Left ventricle myocardium superior (tissue), 1 donor: ENCODE data around the gene KCTD11. TPM values are rescaled to one million over a fixed set of nuclear protein-coding genes. Genes with fewer than 3 reads are reported as not detected.
A peak's percentile ranks its signal among the peaks of the same experiment; 100 is the strongest.
"Not testable (repeated sequence)": the region's sequence is repeated elsewhere in the genome, so short reads cannot be mapped to it uniquely, and the experiment has no call there.

Experiments used
- ATAC-seq: fragments of 200-7000 bp; cut with Tn5 transposase; one replicate; pipeline ENCODE4 v1.9.1; 2020; ENCODE audit warnings: mild to moderate bottlenecking, moderate library complexity
- DNase-seq: peaks from one replicate; pipeline ENCODE4 v3.0.0-alpha.2; 2020
- intact Hi-C: fragments of 100-400 bp; cut with micrococcal nuclease; formaldehyde crosslinking; loops from one replicate; pipeline ENCODE4 v1.11.0; 2022
- total RNA-seq: library from RNA; stranded (reverse); fragmentation: NEBNext Ultra II Directional; extraction: Animal tissue kit (Norgen Biotek cat#: 25700); gene quantifications from one replicate; pipeline ENCODE4 v1.2.1, GENCODE V29; 2021
- donor health status: DM: no; HTN: yes; CAD: no; lungs with severe emphysema.

The KCTD11 gene
- total RNA-seq, 1 donor from 2014 or later, result 3.6 TPM

- ATAC-seq, result peak; percentile 58
- peak; percentile 58 for DNase-seq
- intact Hi-C loops, result no loop called here
Measured at GRCh38 chr17:7336240-7337175, 15.5 kb upstream of the KCTD11 start, which contains the start of gene ACAP1. TSS of gene ACAP1 (plus strand) at chr17:7336529. CDS start at chr17:7336735, 206 bp downstream.

- DNase-seq, ATAC-seq, intact Hi-C loops: not testable (repeated sequence)
Measured at GRCh38 chr17:7337600-7337999, 14.4 kb upstream of the KCTD11 start.

- intact Hi-C loops, result no loop called here
- ATAC-seq (no peak), DNase-seq (no peak)
Measured at GRCh38 chr17:7340179-7340578, 11.8 kb upstream of the KCTD11 start.

DNA sequence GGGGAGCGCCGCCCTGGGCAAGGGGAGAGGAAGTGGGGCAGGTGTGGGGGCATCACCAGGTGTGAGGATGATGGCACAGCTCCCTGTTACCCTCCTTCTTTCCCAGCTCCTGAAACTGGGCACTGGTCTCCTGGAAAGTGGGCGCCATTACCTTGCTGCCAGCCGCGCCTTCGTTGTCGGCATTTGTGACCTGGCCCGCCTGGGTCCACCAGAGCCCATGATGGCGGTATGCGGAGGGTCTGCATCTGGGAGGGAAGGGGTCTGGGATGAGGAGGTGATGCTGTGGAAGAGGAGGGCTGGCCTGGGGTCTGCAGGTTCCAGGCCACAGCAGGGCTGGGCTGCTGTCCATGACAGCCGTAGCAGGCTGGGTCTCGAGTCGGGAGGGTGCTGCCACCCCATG is 10.1 kb upstream of the KCTD11 start:
- no peak for ATAC-seq
- intact Hi-C loops, result no loop called here
- DNase-seq, result no peak

GRCh38 chr17:7343250-7343649 is 8.7 kb upstream of the KCTD11 start:
- ATAC-seq (no peak), DNase-seq (no peak)
- intact Hi-C loops, result no loop called here

DNA sequence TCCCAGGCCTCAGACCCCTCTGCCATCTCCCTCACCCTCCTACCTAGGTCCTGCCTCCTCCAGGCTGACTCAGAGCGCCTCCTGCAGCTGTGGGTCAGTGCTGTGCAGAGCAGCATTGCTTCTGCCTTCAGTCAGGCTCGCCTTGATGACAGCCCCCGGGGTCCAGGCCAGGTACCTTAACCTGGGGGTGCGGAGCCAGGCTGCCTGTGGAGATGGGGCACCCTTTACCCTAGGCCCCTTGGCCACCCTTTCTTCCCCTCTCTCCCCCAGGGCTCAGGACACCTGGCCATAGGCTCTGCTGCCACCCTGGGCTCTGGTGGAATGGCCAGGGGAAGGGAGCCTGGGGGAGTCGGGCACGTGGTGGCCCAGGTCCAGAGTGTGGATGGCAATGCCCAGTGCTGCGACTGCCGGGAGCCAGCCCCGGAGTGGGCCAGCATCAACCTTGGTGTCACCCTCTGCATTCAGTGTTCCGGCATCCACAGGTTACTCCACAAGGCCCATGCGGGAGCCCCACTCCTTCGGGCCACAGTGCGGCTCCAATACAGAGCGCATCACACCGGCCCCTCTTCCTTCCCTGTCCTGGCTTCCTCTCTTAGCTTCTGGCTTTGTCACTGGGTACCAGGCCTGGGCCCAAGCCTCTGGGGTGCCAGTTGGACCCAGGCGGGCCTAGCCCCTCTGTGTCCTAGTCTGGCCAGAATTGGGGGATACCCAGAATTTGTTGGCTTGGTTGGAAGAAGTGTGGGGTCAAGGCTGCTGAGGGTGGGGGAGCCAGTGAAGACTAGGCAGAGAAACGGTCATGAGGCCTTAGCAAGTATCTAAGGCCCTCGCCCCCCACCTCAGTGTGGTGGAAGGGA is 5.0 kb upstream of the KCTD11 start:
- ATAC-seq (no peak), DNase-seq (no peak)
- intact Hi-C loops, result no loop called here

DNA sequence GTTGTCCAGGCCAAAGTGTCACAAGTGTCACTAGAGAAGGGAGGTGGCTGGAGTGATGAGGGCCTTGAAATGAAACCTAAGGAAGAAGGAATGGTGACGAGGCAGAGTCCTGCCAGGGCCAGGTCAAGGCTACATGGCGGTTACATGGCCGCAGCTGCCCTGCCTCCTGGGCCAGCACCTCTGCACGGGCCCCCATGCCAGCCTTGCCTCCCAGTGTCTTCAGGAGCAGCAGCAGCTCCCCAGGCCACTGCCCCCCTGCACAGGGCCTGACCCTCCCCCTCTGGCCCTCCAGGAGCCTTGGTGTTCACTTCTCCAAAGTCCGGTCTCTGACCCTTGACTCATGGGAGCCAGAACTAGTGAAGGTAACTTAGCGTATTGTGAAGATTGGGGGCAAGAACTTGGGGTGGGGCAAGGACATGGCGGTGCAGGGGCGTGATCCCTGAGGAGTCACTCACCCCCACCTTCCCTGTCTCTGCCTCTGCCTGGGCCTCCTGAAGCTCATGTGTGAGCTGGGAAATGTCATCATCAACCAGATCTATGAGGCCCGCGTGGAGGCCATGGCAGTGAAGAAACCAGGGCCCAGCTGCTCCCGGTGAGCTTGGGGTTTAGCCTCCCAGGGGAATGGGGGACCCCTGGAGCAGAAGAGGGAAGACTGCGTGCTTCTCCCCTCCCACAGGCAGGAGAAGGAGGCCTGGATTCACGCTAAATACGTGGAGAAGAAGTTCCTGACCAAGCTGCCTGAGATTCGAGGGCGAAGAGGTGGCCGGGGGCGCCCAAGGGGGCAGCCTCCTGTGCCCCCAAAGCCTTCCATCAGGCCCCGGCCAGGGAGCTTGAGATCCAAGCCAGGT is 4.1 kb upstream of the KCTD11 start:
- ATAC-seq (no peak), DNase-seq (no peak)
- intact Hi-C loops, result no loop called here

DNA sequence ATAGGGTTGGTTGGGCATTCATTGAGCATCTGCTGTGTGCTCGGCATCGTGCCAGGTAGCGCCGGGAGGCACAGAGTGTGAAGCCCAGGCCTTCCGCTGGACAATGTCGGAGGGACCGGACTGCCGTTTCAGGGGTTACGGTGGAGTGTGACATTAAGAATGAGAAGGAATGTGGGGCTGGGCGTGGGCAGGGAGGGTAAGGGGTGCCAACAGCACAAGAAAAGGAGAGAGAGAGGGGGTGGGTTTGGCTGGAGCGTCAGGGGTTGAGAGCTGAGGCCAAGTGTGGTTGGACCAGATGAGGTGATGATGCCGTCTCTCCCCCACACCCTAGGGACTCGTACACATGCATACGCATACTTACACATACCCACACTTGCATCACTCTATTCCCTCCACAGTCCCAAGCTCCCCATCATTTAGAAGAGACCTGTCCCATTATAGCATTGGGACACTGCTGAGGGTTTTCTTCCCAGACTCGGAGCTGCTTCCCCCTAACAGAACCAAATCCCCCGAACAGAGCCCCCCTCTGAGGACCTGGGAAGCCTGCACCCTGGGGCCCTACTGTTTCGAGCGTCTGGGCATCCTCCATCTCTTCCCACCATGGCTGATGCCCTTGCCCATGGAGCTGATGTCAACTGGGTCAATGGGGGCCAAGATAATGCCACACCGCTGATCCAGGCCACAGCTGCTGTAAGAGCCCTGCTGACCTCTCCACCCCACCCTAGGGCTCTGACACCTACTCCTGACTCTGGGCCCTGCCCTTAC is 3.3 kb upstream of the KCTD11 start:
- intact Hi-C loops, result no loop called here
- ATAC-seq (no peak), DNase-seq (no peak)

- intact Hi-C loops, result no loop called here
- DNase-seq, result no peak
- no peak for ATAC-seq
Measured at GRCh38 chr17:7352503-7352889, 534 bp downstream of the KCTD11 start.

GRCh38 chr17:7352910-7353635 is 1.1 kb downstream of the KCTD11 start:
- intact Hi-C loops, result no loop called here
- ATAC-seq (no peak), DNase-seq (no peak)

GRCh38 chr17:7354262-7354843 is 2.4 kb downstream of the KCTD11 start:
- intact Hi-C loops, result no loop called here
- DNase-seq (no peak), ATAC-seq (no peak)

GRCh38 chr17:7355053-7355452 is 3.1 kb downstream of the KCTD11 start, which contains the start of gene TMEM95:
TSS of gene TMEM95 (plus strand) at chr17:7355156. CDS start at chr17:7355205, 49 bp downstream.
- intact Hi-C loops, result no loop called here
- DNase-seq (peak; percentile 73), ATAC-seq (no peak)

- intact Hi-C loops, result no loop called here
- no peak for DNase-seq
- ATAC-seq, result no peak
Measured at GRCh38 chr17:7355573-7355972, 3.6 kb downstream of the KCTD11 start.

DNA sequence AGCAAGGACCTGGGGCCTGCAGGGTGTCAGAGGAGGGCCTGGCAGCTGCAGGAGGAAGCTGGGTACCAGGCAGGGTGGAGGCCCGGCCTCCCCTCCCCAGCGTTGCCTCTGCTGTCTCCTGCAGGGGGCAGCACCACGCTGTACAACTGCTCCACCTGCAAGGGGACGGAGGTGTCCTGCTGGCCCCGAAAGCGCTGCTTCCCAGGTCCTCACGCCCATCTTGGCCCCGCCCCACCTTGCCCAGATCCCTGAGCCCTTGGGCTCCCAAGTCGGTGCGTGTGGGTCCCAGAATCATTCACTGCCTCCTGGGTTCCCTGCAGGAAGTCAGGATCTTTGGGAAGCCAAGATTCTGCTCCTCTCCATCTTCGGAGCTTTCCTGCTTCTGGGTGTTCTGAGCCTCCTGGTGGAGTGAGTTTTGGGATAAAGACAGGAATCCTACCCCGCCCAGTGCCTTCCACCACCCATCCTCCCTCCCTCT is 4.1 kb downstream of the KCTD11 start:
- ATAC-seq (no peak), DNase-seq (peak; percentile 87)
- intact Hi-C loops, result no loop called here

GRCh38 chr17:7356756-7357155 is 4.8 kb downstream of the KCTD11 start:
- intact Hi-C loops, result no loop called here
- DNase-seq, result no peak
- no peak for ATAC-seq

GRCh38 chr17:7357381-7357780 is 5.4 kb downstream of the KCTD11 start:
- ATAC-seq (no peak), DNase-seq (no peak)
- intact Hi-C loops, result no loop called here

- intact Hi-C loops, result no loop called here
- ATAC-seq (no peak), DNase-seq (no peak)
Measured at GRCh38 chr17:7361906-7362305, 9.9 kb downstream of the KCTD11 start.
